ENCODE data around the gene NCOA3.

Gene NCOA3

DNA sequence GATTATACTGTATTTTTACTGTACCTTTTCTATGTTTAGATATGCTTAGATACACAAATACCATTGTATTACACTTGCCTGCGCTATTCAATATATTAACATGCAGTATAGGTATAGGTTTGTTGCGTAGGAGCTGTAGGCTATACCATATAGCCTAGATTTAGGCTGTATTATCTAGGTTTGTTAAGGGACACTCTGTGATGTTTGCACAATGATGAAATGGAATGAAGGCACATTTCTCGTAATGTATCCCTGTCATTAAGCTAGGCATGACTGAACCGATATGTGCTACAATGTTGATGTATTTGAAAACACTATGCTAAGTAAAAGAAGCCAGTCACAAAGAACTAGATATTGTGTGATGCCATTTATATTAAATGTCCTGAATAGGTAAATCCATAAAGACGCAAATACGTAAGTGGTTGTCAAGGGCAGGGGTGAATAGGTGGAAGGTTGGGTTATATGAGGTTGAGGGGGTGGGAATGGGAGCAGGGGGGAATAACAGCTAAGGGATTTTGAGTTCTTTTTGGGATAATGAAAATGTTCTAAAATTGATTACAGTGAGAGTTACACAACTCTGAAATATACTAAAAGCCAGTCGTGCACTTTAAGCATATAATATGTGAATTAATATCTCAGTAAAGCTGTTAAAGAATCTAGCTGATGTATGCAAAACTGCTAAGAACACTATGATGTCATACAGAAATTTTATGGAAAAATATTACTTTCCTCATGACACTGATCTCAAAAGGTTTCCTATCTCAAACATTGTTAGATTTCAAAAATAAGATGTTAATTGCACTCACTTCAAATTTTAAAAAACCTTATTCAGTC, 97.4 kb downstream of the NCOA3 start:
- no peak for DNase-seq (ENCODE audit: low read depth)

DNA sequence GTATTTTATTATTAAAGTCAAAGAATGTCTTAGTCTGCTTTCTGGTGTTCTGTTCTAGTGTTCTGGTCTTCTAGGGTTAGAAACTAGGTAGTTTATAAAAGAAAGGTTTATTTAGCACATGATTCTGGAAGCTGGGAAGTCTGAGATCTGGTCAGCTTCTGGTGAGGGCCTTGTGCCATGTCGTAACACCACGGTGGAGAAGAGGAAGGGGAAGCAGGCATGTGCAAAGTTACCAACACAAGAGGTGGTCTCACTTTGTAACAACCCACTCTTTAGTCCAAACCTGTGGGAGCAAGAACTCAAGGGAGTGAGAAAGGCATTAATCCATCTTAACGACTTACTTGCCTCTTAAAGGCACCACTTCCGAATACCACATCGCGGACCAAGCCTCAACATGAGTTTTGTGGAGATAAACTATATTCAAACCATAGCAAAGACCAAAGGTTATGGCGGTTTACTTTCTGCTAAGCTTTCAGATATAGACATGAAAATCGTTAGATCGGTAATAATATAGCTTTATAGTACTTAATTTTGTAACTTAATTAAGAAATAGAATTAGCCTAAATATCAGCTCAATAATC, 99.4 kb downstream of the NCOA3 start:
- DNase-seq (ENCODE audit: low read depth): no peak

DNA sequence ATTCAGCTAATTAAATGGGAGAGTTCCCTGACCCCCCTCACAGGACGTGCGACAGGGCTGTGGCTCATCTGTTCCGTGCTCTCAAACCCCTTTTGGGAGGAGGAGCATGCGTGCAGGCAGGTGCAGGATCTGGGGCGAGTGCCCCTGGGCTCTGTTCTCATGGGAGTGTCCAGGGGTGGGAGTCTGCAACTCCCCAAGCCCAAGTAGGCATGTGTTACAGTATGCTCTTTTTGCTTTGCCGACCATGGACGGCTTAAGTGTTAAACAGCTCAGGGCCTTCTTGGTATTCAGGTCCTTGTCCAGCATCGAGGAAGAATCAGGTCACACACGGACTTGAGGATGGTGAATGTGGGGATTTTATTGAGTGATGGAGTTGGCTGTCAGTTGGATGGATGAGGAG, 101.6 kb downstream of the NCOA3 start:
- no peak for DNase-seq (ENCODE audit: low read depth)

DNA sequence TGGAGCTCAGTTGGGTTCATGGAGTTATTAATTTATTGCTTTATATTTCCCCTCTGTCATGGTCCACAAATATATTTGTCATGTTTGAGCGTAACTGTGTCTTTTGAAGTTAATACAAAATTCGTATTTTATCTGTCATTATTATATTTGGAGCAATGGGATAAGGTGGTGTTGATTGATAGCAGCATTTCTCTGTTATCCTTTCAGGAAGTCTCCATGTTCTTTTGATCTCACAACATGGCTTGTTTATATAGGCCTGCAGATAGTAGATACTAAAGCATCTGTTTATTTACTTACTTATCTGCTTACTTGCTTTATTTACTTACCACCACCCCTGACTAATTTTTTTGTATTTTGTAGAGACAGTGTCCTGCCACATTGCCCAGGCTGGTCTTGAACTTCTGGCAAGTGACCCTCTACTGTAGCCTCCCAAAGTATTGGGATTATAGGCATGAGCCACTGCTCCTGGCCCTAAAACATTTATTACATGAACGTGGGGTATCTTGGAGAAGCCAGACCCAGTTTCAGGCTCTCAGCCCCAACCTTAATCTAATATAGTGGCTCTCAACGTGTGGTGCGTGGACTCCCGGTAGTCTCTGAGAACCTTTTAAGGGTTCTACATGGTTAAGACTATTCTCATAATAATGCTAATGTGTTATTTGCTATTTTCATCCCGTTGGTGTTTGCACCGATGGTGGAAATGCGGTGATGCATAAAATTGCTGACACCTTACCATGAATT, 104.2 kb downstream of the NCOA3 start:
- no peak for DNase-seq (ENCODE audit: low read depth)

DNA sequence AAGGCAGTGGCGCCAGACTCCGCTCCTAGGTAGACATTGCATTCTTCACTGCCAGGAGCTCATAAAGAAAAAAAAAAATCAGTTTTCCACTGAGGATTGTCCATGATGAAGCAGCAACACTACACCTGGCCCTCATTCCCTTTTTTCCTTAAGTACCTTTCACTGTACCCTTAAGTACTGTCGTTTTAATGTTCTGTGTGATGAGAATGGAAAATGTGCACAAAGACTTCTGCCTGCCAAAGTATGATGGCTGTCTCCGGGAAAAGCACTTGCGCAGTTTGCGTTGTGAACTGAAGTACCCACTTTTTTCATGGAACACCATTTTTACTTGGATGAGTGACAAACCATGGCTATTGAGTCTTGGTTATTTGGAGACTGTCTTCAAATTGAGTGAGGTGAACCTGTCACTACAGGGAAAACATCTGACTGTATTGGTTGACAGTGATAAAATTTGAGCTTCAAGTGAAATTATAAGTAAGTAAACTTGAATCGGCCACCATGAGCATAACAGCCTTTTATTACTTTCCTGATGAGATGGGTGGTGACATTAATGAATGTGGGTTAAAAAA, 104.8 kb downstream of the NCOA3 start:
- no peak for DNase-seq (ENCODE audit: low read depth)

DNA sequence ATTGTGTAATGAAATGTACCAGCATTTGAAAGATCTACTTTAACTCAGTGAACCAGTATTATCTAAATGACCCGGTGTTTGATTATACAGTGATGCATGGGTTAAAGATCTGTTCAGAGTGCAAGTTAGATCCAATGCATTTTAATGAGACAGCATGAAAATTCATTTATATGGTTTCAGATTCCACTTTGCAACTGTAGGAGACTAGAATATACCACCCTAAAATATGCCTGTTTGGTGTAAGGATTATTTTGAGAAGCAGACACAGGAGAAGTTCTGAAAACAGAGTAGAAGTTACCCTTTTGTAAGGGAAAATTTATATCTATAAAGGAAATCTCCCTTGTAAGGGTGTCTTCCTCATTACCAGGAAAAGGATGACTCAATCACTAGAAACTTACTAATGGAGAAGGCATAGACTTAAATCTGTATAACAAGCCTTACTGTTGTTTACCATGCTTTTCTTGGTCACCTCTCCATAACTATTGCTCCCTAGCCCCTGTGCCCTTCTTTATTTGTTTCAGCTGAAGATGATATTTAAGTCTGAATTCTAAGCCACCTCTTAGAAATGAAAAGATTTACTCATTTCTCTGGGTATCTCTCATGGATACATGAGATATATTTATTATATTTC, 105.4 kb downstream of the NCOA3 start:
- peak; percentile 65 for DNase-seq (ENCODE audit: low read depth)

DNA sequence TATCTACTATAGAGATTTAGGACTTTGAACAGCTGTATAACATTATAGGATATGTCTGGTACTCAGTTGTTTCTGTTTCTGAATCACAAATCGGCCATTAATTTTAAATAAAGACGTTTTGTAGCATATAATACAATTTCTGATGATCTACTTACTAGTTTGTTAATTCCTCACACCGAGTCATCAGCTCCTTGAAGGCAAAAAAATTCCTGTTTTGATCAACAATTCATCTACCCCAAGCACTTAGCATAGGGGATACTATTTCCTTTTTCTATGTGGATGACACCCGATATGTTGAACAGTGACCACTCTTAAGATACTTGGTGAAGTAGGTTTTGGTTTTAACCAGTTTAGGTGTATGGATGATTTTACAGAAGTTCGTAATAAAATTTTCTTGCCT, 107.3 kb downstream of the NCOA3 start:
- DNase-seq (ENCODE audit: low read depth): no peak

DNA sequence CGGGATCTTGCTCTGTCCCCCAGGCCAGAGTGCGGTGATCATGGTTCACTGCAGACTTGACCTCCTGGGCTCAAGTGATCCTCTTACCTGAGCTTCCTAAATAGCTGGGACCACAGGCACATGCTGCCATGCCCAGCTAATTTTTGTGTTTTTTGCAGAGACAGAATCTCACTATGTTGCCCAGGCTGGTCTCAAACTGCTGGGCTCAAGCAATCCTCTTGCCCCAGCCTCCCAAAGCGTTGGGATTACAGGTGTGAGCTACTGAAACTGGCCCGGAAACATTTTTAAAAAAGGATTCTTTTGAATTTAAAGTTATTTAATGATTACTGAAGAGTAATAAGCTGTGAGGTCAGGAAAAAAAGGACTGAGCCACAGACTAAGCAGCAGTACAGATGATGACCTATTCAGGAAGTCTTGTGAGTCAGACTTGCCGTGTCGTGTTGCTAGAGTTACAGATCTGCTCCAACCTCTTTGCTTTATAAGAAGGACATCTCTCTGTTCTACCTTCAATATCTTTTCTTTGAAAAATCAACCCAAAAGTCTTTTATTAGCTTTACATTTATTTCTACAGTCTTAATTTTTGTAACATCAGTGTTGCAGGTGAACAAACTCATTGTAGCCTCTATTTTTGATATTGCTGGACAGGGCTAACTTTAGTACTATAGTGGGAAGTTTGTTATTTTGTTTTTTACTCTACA, 108.7 kb downstream of the NCOA3 start:
- peak; percentile 93 for DNase-seq (ENCODE audit: low read depth)

DNA sequence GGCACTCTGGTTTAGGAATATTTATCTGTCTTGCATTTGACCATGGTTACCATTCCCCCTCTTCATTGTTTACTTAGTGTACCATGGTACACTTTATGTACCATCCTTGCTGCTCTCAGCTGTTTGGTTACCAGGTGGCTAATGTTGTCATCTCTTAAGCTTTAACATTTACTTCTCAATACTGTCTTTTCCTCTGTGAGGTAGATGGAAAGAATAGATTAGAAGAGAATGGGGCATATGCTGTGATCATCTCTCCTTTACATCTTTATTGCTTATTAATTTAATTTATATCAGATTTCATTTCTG, 109.2 kb downstream of the NCOA3 start:
- DNase-seq (ENCODE audit: low read depth): no peak

DNA sequence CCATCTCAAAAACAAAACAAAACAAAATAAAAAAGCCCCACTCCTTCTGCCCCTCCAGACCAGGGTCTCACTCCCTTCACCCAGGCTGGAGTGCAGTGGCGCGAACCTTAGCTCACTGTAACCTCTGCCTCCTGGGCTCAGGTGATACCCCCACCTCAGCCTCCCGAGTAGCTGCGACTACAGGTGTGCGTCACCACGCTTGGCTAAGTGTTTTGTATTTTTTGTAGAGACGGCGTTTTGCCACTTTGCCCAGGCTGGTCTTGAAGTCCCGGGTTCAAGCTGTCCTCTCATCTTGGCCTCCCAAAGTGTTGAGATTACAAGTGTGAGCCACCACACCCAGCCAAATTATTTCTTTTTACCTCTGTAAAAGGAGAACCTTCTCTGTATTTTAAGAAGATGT, 110.1 kb downstream of the NCOA3 start:
- DNase-seq (ENCODE audit: low read depth): no peak

DNA sequence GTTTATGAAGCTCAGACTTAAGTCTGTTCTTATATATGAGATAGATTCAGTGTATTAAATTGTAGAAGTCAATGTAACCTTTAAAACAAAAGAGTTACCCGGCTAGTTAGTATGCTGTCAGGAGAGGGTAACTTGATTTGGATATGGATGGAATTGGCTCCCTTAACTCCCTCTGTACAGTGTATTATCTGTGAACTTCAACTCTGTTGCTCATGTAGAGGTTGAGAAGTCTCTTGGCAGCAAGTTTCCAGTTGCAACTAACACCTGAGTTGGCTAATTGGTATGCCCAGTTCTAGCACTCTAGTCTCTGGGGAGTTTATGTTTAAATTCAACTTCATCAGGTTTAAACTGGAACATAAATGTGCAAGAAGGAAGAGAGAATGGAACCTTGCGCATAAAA, 111.0 kb downstream of the NCOA3 start:
- no peak for DNase-seq (ENCODE audit: low read depth)

DNA sequence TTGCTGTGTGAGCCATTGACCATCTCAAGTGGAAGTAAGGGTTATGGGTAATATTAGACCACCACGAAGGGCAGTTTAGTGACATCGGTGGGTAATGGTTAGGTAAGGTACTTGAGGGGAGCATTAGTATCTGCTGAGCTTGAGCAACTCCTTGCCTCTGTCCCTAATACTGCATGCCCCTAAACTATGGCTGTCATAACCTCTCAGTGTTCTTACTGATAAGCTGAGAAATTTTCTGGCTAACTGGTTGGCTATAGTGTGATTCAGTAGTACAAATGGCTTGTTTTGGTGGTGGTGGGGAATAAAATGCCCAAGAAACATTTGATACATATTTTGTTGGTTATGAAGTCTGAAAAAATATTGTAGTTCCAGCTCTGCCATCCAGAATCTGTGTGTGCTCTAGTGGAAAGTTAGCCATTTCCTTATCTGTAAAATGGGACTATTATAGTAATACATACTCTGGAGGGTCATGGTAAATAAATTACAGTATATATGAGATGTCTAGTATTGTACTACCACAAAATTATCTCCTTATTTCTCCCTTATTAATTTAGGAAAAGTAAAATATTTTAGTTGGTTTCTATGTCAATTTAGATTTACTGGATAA, 113.1 kb downstream of the NCOA3 start:
- DNase-seq (ENCODE audit: low read depth): no peak

DNA sequence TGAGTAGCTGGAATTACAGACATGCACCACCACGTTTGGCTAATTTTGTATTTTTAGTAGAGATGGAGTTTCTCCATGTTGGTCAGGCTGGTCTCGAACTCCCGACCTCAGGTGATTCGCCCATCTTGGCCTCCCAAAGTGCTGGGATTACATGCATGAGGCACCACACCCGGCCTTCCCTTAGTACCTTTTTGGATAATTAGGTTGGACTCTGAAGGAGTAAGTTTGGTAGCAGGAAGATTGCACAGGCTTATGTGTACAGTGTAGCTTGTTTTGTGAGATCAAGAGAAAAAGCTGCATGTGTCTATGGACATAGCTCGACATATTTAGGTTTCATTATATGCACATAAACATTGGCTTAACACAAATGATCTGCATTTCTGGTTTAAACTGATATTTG, 116.8 kb downstream of the NCOA3 start:
- no peak for DNase-seq (ENCODE audit: low read depth)

DNA sequence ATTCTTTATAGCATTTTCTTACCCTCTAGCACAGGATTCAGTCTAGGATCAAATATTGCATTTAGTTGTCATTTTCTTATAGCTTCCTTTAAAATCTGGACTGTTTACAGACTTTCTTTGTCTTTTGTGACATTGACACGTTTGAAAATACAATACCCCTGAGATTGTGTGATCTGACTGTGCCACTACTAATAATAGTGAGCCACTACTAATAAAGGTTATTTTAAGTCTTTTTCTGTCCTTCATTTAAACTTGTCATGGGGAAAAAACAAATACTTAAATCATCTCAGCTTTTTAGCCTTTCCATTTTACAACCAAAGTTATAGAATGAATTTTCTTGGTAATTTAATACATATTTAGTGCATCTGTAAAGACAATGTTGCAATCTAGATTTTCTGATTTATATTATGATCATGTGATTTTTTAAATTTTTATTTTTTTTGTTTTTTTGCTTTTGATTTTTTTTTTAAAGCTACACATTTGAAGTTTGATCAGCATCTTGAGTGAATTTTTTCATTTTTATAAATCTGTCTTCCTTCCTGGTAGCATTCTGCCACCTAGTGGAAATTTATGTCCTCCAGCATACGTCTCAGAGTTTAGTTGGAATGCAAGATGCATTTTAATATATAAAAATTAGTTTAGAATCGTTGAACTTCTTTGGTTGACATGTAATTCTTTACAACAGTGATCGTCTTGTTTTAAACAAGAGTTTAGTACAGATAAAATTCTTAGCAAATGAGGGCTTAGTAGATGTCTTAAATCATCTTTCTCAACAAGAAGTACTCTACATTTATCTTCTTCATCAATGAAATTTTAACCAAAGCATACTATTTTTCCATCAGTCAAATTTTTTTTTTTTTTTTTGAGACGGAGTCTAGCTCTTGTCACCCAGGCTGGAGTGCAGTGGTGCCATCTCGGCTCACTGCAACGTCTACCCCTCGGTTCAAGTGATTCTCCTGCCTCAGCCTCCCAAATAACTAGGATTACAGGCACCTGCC, 119.4 kb downstream of the NCOA3 start:
- peak; percentile 92 for DNase-seq (ENCODE audit: low read depth)

DNA sequence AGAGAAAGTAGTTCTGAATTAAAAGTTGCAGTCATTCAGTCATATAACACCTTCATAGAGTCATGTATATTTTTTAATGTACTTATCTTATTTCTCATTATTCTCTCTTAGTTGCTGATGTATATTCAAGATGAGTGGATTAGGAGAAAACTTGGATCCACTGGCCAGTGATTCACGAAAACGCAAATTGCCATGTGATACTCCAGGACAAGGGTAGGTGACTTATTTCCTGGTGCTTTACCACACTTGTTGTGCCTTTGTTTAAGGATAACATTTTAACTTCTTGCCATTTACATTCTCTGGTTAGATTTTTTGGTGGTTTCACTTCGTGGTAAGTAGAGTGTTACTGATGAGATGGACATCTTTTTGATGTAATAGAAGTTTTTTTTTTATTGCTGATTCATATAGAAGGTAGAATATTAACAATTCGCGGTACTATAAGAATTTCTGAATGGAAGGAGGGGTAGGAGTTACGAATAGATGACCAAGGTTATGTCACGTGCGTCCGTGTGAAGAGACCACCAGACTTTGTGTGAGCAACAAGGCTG, 120.5 kb downstream of the NCOA3 start:
- no peak for DNase-seq (ENCODE audit: low read depth)

DNA sequence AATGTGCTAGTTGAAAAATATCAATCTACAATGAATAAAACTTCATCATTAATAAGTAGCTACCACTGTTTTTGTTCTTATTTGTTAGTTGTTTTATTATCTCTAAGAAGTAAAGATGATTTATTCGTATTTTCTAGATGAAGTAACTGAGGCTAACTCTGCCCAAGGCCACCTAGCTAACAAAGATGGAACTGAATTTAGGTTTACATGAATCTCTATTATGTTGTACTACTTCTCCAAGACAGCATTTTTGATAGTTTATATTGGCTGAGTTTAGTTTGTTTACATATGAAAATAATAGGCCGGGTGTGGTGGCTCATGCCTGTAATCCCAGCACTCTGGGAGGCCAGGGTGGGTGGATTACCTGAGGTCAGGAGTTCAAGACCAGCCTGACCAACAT, 121.5 kb downstream of the NCOA3 start:
- no peak for DNase-seq (ENCODE audit: low read depth)

DNA sequence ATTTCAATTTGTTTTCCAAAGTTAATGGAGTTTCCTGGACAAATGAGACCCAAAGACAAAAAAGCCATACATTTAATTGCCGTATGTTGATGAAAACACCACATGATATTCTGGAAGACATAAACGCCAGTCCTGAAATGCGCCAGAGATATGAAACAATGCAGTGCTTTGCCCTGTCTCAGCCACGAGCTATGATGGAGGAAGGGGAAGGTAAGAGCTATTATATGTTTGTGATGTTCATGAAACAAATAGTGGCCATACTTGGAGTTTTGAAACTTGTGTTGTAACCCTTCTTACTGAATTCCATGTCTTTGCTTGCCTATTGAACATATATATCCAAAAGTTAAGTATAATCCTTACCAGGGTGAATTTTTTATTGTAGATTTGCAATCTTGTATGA, 125.9 kb downstream of the NCOA3 start:
- no peak for DNase-seq (ENCODE audit: low read depth)

DNA sequence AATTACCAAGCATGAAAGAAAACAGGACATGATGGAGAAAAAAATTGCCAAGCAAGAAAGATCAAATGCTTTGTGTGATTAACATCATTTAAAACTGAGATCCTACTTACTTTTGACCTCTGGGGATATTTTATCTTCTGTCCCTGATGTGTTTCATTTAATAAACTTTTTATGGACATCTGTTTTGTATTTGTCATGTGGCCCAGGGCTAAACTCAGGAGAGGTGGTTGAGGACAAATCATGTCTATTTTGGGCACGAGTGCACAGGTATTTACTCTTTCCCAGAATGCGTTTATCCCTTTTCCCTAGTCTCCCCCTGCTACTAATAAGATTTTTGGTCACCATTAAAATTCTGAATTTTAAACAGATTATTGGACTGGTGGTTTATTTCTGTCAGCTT, 128.2 kb downstream of the NCOA3 start:
- no peak for DNase-seq (ENCODE audit: low read depth)

DNA sequence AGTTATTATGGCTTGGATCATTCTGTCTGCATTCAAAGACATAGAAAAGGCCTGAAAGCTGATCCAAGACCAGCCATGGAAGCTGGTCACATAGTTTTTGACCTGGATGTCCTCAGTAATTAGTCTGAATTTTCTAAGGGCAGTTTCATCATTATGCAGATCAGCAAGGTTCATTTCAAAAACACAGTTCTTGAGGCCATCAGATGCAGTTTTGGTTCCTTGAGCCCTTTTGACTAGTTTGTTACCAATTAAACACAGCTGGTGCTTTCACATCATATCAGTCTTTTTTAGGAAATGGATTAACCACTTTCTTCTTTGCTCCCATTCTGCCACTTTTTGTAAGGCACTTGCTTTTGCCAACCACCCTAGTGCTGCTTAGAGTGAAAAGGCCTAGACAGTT, 129.4 kb downstream of the NCOA3 start:
- DNase-seq (ENCODE audit: low read depth): no peak

DNA sequence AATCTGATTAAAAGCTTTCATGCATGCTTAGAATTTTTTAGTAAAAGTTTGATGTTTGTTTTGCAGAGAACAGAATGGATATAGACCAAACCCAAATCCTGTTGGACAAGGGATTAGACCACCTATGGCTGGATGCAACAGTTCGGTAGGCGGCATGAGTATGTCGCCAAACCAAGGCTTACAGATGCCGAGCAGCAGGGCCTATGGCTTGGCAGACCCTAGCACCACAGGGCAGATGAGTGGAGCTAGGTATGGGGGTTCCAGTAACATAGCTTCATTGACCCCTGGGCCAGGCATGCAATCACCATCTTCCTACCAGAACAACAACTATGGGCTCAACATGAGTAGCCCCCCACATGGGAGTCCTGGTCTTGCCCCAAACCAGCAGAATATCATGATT, 133.6 kb downstream of the NCOA3 start:
- DNase-seq (ENCODE audit: low read depth): no peak
